ENCODE data around the gene PRKAR1B. TPM values are rescaled to one million over a fixed set of nuclear protein-coding genes. Genes with fewer than 3 reads are reported as not detected.

PRKAR1B gene
- total RNA-seq, 1 experiment from 2014 or later, result 14.1 TPM

- Histone ChIP-seq H3K36me3 (ENCODE audit: control insufficient read depth in 1 of 2, insufficient read depth in 2 of 2, low read length in 2 of 2) (peaks cover 2 to 11% of the 10 kb centered on the region in 2 experiments; a peak in 2 of 4 replicates), H3K9ac (ENCODE audit: low read length) (no peak overlapping the region), H3K27me3 (ENCODE audit: insufficient read depth, low read length) (no peaks in the 10 kb centered on the region), H3K79me2 (ENCODE audit: insufficient read depth, low read length) (no peaks in the 10 kb centered on the region), H2AFZ (ENCODE audit: low read depth, low read length, poor library complexity, severe bottlenecking) (no peak overlapping the region), H3K27ac (ENCODE audit: low read depth, low read length) (no peak overlapping the region), H3K4me1 (ENCODE audit: control insufficient read depth in 1 of 2, insufficient read depth in 2 of 2, low read length in 2 of 2) (peaks cover 0 to 4% of the 10 kb centered on the region in 2 experiments; a peak in 2 of 4 replicates), H3K9me3 (ENCODE audit: control insufficient read depth in 1 of 2, insufficient read depth in 1 of 2, low read depth in 1 of 2, low read length in 2 of 2) (no peaks in the 10 kb centered on the region), H4K20me1 (ENCODE audit: insufficient read depth) (no peaks in the 10 kb centered on the region), H3K4me2 (ENCODE audit: low read length) (no peak overlapping the region), H3K4me3 (replicated peaks in 1 of 2; ENCODE audit: low read depth in 1 of 2, low read length in 2 of 2) (no peak overlapping the region), H3K9me2 (ENCODE audit: insufficient read depth) (no peaks in the 10 kb centered on the region)
- RAD21 ChIA-PET (ENCODE audit: low non-redundant PET in 1 of 2, low total read pairs in 2 of 2, uncharacterized antibody in 2 of 2, unreplicated experiment in 2 of 2), result no interaction called here
- ATAC-seq (no peak), DNase-seq (ENCODE audit: low read depth, low spot score) (no peak)
- POLR2A ChIA-PET, result no interaction called here
- intact Hi-C loops (cut with micrococcal nuclease), result no loop called here
- no TSS peak for BruUV-seq (replicated peaks)
- TF ChIP-seq ZNF274 (IDR thresholded peaks at IDR 0.05; ENCODE audit: low read depth, low read length) (no peak), REST (IDR thresholded peaks at IDR 0.05; ENCODE audit: low read depth) (no peak), POLR2A (IDR thresholded peaks at IDR 0.05; ENCODE audit: borderline replicate concordance, extremely low read depth, insufficient read depth, insufficient read length) (no peak), CBX3 (IDR thresholded peaks at IDR 0.05; ENCODE audit: low read depth) (no peak), ATF3 (IDR thresholded peaks at IDR 0.05) (no peak), CEBPB (IDR thresholded peaks at IDR 0.05; ENCODE audit: low read depth) (no peak), ELF1 (IDR thresholded peaks at IDR 0.05; ENCODE audit: borderline replicate concordance, low read depth) (no peak)
- CTCF ChIA-PET, result no interaction called here
These were observed 223.4 kb downstream of the PRKAR1B start for GRCh38 chr7:503575-504111.

Data from HCT116 (cell line).